Esophagus squamous epithelium (tissue), 5 donors: ENCODE data around the gene SOS1. TPM values are rescaled to one million over a fixed set of nuclear protein-coding genes. Genes with fewer than 3 reads are reported as not detected.
A peak's percentile ranks its signal among the peaks of the same experiment; 100 is the strongest.

Experiments
- DNase-seq: peaks from one replicate; lab custom pipeline; 2025; lab: John Stamatoyannopoulos, UW
- H3K27ac ChIP-seq, 4 donors: fragments of 200-600 bp; sonication (generic); one replicate each; pipeline ENCODE4 v1.5.1; 2016 to 2019; ENCODE audit warnings: mild to moderate bottlenecking in 1 of 4
- H3K27me3 ChIP-seq, 4 donors: fragments of 200-600 bp; sonication (generic); 1 replicate in 3 of 4; 2 replicates in 1 of 4; pipeline versions ENCODE4 v1.5.1 to v1.6.0; 2017 to 2021; ENCODE audit warnings: antibody characterized with exemption in 1 of 4
- H3K36me3 ChIP-seq, 3 donors: fragments of 200-600 bp; sonication (generic); one replicate each; pipeline ENCODE4 v1.5.1; 2016 to 2019
- H3K4me1 ChIP-seq, 3 donors: fragments of 200-600 bp; sonication (generic); one replicate each; pipeline ENCODE4 v1.5.1; 2017 to 2019
- H3K4me3 ChIP-seq, 4 donors: fragments of 200-600 bp; sonication (generic); 1 replicate in 3 of 4; 2 replicates in 1 of 4; pipeline ENCODE4 v1.5.1; 2016 to 2019; ENCODE audit warnings: mild to moderate bottlenecking in 2 of 4, moderate library complexity in 1 of 4
- H3K9me3 ChIP-seq, 3 donors: fragments of 200-600 bp; sonication (generic); one replicate each; pipeline ENCODE4 v1.5.1; 2016 to 2019
- POLR2A ChIP-seq, 4 donors: fragments of 450-650 bp; IDR thresholded peaks; one replicate each; pipeline ENCODE4 v1.6.1; 2017; ENCODE audit warnings: antibody characterized with exemption in 4 of 4, mild to moderate bottlenecking in 4 of 4, moderate library complexity in 3 of 4
- WGBS, 2 donors: methylation state at CpG; one replicate each; pipeline ENCODE4 v1.1.5; 2018; 5-methylcytosine and 5-hydroxymethylcytosine counted together
- intact Hi-C: fragments of 100-400 bp; cut with DNase I; formaldehyde crosslinking; loops from one replicate; pipeline ENCODE4 v1.15.0; 2022
- total RNA-seq, 4 donors: library from RNA; depleted of rRNA; stranded (reverse); fragments of >200 nt; gene quantifications; one replicate each; pipeline ENCODE4 v1.1.0, GENCODE V29; 2016
- TF ChIP-seq, protein P1 (sequence below), 6 experiments: fragments of 450-650 bp in 4 of 6; fragments of 200-600 bp in 2 of 6; sonication (generic) in 2 of 6; IDR thresholded peaks; one replicate each; pipeline ENCODE4 v1.5.1; 2016 to 2019; ENCODE audit warnings: antibody characterized with exemption in 6 of 6, mild to moderate bottlenecking in 4 of 6, moderate library complexity in 4 of 6
- donor health status: DM: yes; HTN: yes; CAD: no.

The SOS1 gene
- total RNA-seq: 10 to 100 TPM; 15.1 to 48.2 (median 27.8) TPM

GRCh38 chr2:39120771-39121522 is at the start of gene SOS1:
TSS of gene SOS1 (minus strand) at chr2:39121051. CDS start at chr2:39120422, 629 bp downstream.
- intact Hi-C loops: loop anchor here (5.0 kb wide), 1 partner anchor 106 kb away; no protein-coding TSS in a partner anchor

DNA sequence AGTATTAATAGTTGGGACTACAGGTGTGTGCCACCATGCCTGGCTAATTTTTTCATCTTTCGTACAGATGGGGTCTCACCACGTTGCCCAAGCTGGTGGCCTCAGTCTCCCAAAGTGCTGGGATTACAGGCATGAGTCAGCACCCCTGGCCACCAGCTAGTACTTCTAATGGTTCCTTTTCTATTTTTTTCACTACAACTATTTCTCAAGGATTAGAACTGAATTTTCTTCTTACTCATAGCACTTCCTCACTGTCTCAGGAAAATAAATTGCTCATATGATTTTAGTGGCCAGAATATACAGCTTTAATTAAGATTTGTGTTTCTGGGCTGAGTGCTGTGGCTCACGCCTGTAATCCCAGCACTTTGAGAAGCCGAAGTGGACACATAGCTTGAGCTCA is 43.2 kb upstream of the SOS1 start:
- DNase-seq: no peak
- TF ChIP-seq, protein P1, sequence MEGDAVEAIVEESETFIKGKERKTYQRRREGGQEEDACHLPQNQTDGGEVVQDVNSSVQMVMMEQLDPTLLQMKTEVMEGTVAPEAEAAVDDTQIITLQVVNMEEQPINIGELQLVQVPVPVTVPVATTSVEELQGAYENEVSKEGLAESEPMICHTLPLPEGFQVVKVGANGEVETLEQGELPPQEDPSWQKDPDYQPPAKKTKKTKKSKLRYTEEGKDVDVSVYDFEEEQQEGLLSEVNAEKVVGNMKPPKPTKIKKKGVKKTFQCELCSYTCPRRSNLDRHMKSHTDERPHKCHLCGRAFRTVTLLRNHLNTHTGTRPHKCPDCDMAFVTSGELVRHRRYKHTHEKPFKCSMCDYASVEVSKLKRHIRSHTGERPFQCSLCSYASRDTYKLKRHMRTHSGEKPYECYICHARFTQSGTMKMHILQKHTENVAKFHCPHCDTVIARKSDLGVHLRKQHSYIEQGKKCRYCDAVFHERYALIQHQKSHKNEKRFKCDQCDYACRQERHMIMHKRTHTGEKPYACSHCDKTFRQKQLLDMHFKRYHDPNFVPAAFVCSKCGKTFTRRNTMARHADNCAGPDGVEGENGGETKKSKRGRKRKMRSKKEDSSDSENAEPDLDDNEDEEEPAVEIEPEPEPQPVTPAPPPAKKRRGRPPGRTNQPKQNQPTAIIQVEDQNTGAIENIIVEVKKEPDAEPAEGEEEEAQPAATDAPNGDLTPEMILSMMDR (IDR thresholded peaks at IDR 0.05): no peak
- TF ChIP-seq POLR2A (IDR thresholded peaks at IDR 0.05): no peak
- H3K4me1 ChIP-seq: peaks cover 0 to 15% (median 4%) of the 10 kb centered on the region in 3 donors
- intact Hi-C loops: no loop called here
- H3K36me3 ChIP-seq: no peaks in the 10 kb centered on the region
- H3K4me3 ChIP-seq: no peak overlapping the region
- H3K9me3 ChIP-seq: no peaks in the 10 kb centered on the region
- WGBS, 2 donors: 69 to 82% methylated on average over 2 to 4 of the region's 4 CpGs
- H3K27me3 ChIP-seq: no peaks in the 10 kb centered on the region
- H3K27ac ChIP-seq: no peak overlapping the region

More at GRCh38 chr2:39120771-39121522, at the start of gene SOS1:
- Histone ChIP-seq H3K36me3 (no peaks in the 10 kb centered on the region), H3K27me3 (no peaks in the 10 kb centered on the region), H3K4me3 (peak within 1 kb of the TSS; percentile 63 to 94 (median 87)), H3K27ac (peak within 1 kb of the TSS; percentile 97 to 100 (median 98)), H3K4me1 (peaks cover 13 to 71% (median 38%) of the 10 kb centered on the region in 3 donors), H3K9me3 (no peaks in the 10 kb centered on the region)
- peak; percentile 43 for DNase-seq
- 1 to 2% methylated on average over 16 to 17 of the region's 60 CpGs for WGBS, 2 donors
- TF ChIP-seq, protein P1 (IDR thresholded peaks at IDR 0.05): no peak
- peak in 3 of 4 donors; percentile 83 to 95 (median 89) for TF ChIP-seq POLR2A (IDR thresholded peaks at IDR 0.05)

DNA sequence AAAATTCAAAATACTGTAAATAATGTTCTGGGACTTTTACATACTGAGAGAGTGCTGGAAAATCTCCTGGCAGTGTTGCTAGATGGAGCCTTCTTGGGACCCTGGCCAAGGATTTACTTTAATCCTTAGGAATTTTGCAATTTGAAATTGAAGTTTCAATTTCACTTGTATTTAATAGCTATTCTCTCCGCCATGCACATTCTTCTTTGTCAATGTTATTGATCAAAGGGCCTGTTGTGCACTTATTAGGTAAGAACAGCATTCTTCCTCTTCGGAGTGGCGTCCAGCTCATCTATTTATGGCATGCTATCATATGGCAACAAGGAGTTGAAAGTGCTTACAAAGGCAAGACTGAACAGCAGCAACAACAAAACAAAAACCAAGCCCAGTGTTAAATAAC is 40.1 kb upstream of the SOS1 start:
- no peaks in the 10 kb centered on the region for H3K36me3 ChIP-seq
- TF ChIP-seq, protein P1 (IDR thresholded peaks at IDR 0.05): no peak
- no peak for TF ChIP-seq POLR2A (IDR thresholded peaks at IDR 0.05)
- intact Hi-C loops: no loop called here
- H3K4me3 ChIP-seq: no peak overlapping the region
- DNase-seq: no peak
- no peaks in the 10 kb centered on the region for H3K9me3 ChIP-seq
- H3K27ac ChIP-seq: peak overlapping the region in 1 of 4 donors; percentile 58
- H3K27me3 ChIP-seq: no peaks in the 10 kb centered on the region
- peaks cover 0 to 15% (median 4%) of the 10 kb centered on the region in 3 donors for H3K4me1 ChIP-seq
- 26 to 49% methylated on average over 3 of the region's 3 CpGs for WGBS, 2 donors

DNA sequence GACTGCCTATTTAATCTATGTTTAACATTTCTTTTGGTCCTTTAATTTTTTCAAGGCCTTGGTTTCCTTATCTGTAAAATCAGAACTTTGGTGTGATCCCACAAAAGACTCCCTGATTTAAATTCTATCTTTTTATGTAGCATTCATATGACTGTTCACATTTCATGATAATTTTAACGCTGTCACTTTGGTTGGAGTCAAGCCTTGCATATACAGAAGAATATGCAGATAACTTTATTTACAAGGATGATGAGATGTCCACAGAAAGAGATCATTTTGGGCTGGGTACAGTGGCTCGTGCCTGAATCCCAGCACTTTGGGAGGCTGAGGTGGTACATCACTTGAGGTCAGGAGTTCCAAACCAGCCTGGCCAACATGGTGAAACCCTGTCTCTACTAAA is 38.4 kb upstream of the SOS1 start:
- Histone ChIP-seq H3K4me1 (peaks cover 0 to 15% (median 4%) of the 10 kb centered on the region in 3 donors), H3K9me3 (no peaks in the 10 kb centered on the region), H3K27me3 (no peaks in the 10 kb centered on the region), H3K36me3 (no peaks in the 10 kb centered on the region), H3K27ac (no peak overlapping the region), H3K4me3 (no peak overlapping the region)
- WGBS, 2 donors: 90 to 96% methylated on average over 2 of the region's 2 CpGs
- no peak for DNase-seq
- TF ChIP-seq, protein P1 (IDR thresholded peaks at IDR 0.05): no peak
- no peak for TF ChIP-seq POLR2A (IDR thresholded peaks at IDR 0.05)
- intact Hi-C loops: no loop called here

- no peak for DNase-seq
- H3K36me3 ChIP-seq: no peaks in the 10 kb centered on the region
- peaks cover 0 to 15% (median 4%) of the 10 kb centered on the region in 3 donors for H3K4me1 ChIP-seq
- no peaks in the 10 kb centered on the region for H3K9me3 ChIP-seq
- WGBS, 2 donors: 76 to 90% methylated on average over 4 of the region's 4 CpGs
- H3K27ac ChIP-seq: no peak overlapping the region
- H3K27me3 ChIP-seq: no peaks in the 10 kb centered on the region
- no peak overlapping the region for H3K4me3 ChIP-seq
- intact Hi-C loops: no loop called here
- TF ChIP-seq POLR2A (IDR thresholded peaks at IDR 0.05): no peak
- TF ChIP-seq, protein P1 (IDR thresholded peaks at IDR 0.05): no peak
Measured at GRCh38 chr2:39158351-39158750, 37.5 kb upstream of the SOS1 start.
